Esophagus muscularis mucosa (tissue), 4 donors: Measurements from ENCODE around the gene GMPR2. TPM values are rescaled to one million over a fixed set of nuclear protein-coding genes. Genes with fewer than 3 reads are reported as not detected.

Source experiments
- DNase-seq: peaks from one replicate; pipeline ENCODE4 v3.0.0-alpha.2; 2017; ENCODE audit errors: extremely low spot score
- H3K27ac ChIP-seq, 4 donors: fragments of 200-600 bp; sonication (generic); replicated peaks in 1 of 4; 1 replicate in 3 of 4; 2 replicates in 1 of 4; pipeline ENCODE4 v1.5.1; 2016 to 2019; ENCODE audit warnings: mild to moderate bottlenecking in 1 of 4
- H3K27me3 ChIP-seq, 4 donors: fragments of 200-600 bp; sonication (generic); one replicate each; pipeline versions ENCODE4 v1.5.1 to v1.6.0; 2016 to 2019
- H3K36me3 ChIP-seq, 4 donors: fragments of 200-600 bp; sonication (generic); one replicate each; pipeline ENCODE4 v1.5.1; 2016 to 2019
- H3K4me1 ChIP-seq, 4 donors: fragments of 200-600 bp; sonication (generic); one replicate each; pipeline ENCODE4 v1.5.1; 2016 to 2019
- H3K4me3 ChIP-seq, 4 donors: fragments of 200-600 bp; sonication (generic); 1 replicate in 2 of 4; 2 replicates in 2 of 4; pipeline ENCODE4 v1.5.1; 2016 to 2019; ENCODE audit warnings: mild to moderate bottlenecking in 4 of 4, moderate library complexity in 1 of 4
- H3K9me3 ChIP-seq, 4 donors: fragments of 200-600 bp; sonication (generic); 1 replicate in 3 of 4; 2 replicates in 1 of 4; pipeline ENCODE4 v1.5.1; 2016 to 2019
- CTCF ChIP-seq, 3 experiments: fragments of 200-600 bp in 2 of 3; fragments of 450-650 bp in 1 of 3; sonication (generic) in 2 of 3; IDR thresholded peaks; one replicate each; pipeline ENCODE4 v1.5.1; 2017 to 2019; ENCODE audit warnings: antibody characterized with exemption in 3 of 3, mild to moderate bottlenecking in 2 of 3, moderate library complexity in 1 of 3
- EP300 ChIP-seq: sonication (generic); formaldehyde crosslinking; IDR thresholded peaks from one replicate; pipeline ENCODE4 v1.6.1; 2017; ENCODE audit warnings: antibody characterized with exemption
- POLR2A ChIP-seq: fragments of 450-650 bp; IDR thresholded peaks from one replicate; pipeline ENCODE4 v1.6.1; 2017; ENCODE audit warnings: antibody characterized with exemption, moderate library complexity, mild to moderate bottlenecking, low read depth
- POLR2AphosphoS5 ChIP-seq, 2 donors: sonication (generic); formaldehyde crosslinking; IDR thresholded peaks; one replicate each; pipeline ENCODE4 v1.6.1; 2017; ENCODE audit warnings: antibody characterized with exemption in 2 of 2
- WGBS: methylation state at CpG from one replicate; pipeline ENCODE4 v1.1.5; 2018; 5-methylcytosine and 5-hydroxymethylcytosine counted together
- intact Hi-C: fragments of 100-400 bp; cut with DNase I; formaldehyde crosslinking; loops from one replicate; pipeline ENCODE4 v1.15.1; 2023
- total RNA-seq, 4 donors: library from RNA; depleted of rRNA; stranded (reverse); fragments of >200 nt; gene quantifications; one replicate each; pipeline versions ENCODE4 v1.1.0 to v1.2.1, GENCODE V29; 2016

Gene GMPR2
- total RNA-seq, 4 donors from 2014 or later: 43.1 to 53.4 (median 50.5) TPM

GRCh38 chr14:24231263-24232120, 1.2 kb upstream of the GMPR2 start:
- DNase-seq: no peak
- intact Hi-C loops: no loop called here
- Histone ChIP-seq H3K9me3 (no peaks in the 10 kb centered on the region), H3K27ac (peak overlapping the region; percentile 86 to 94 (median 92)), H3K27me3 (no peaks in the 10 kb centered on the region), H3K36me3 (peaks cover 10 to 40% (median 24%) of the 10 kb centered on the region in 4 donors), H3K4me1 (peaks cover 30 to 49% (median 37%) of the 10 kb centered on the region in 4 donors), H3K4me3 (peak overlapping the region; percentile 89 to 97 (median 92))
- no peak for TF ChIP-seq POLR2AphosphoS5 (IDR thresholded peaks at IDR 0.05)
- no peak for TF ChIP-seq CTCF (IDR thresholded peaks at IDR 0.05)
- no peak for TF ChIP-seq POLR2A
- no peak for TF ChIP-seq EP300
- WGBS: 13% methylated on average over 20 of the region's 23 CpGs

DNA sequence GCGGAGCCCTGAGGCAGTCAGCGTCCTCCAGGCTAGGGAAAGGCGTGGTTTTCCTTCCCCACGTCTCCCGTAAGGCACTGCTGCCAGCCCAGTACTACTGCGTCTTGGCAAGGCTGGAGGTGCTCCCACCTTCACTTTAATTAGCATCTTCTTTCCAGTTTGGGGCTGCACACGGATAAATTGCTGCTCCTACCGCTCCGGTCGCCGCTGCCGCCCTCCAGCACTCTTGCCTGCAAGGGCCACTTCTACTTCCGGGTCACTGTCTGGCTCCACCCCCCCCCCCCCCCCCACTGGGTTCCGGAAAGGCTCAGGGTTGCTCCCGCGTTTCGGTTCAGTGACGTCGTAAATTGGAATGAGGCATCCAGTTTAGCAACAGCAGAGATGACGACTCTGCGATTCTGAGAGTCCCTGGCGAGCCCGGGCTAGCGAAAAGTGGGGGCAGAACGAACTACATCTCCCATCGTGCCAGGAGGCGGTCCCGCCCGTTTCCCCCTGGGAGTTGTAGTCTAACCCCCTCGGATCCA, 546 bp upstream of the GMPR2 start, which contains the start of gene NEDD8:
Gene NEDD8 (minus strand): TSS at position 247 of the 524 bp plus-strand sequence. CDS start 100 bp downstream, at position 147.
- DNase-seq: peak; percentile 99
- Histone ChIP-seq H3K27ac (peak within 1 kb of the TSS; percentile 86 to 94 (median 92)), H3K27me3 (no peaks in the 10 kb centered on the region), H3K9me3 (no peaks in the 10 kb centered on the region), H3K4me1 (peaks cover 30 to 45% (median 38%) of the 10 kb centered on the region in 4 donors), H3K4me3 (peak within 1 kb of the TSS; percentile 89 to 97 (median 92)), H3K36me3 (peaks cover 16 to 46% (median 29%) of the 10 kb centered on the region in 4 donors)
- intact Hi-C loops: no loop called here
- TF ChIP-seq POLR2AphosphoS5 (IDR thresholded peaks at IDR 0.05): peak; percentile 49 to 91
- no peak for TF ChIP-seq EP300
- TF ChIP-seq CTCF (IDR thresholded peaks at IDR 0.05): no peak
- peak; percentile 68 for TF ChIP-seq POLR2A
- WGBS: 0% methylated on average over 19 of the region's 30 CpGs

- no peak for TF ChIP-seq EP300
- Histone ChIP-seq H3K36me3 (peaks cover 28 to 46% (median 36%) of the 10 kb centered on the region in 4 donors), H3K27ac (peak overlapping the region; percentile 86 to 94 (median 92)), H3K4me3 (peak overlapping the region; percentile 89 to 97 (median 92)), H3K9me3 (no peaks in the 10 kb centered on the region), H3K4me1 (peaks cover 36 to 58% (median 44%) of the 10 kb centered on the region in 4 donors), H3K27me3 (no peaks in the 10 kb centered on the region)
- DNase-seq: no peak
- 84% methylated on average over 2 of the region's 2 CpGs for WGBS
- intact Hi-C loops: no loop called here
Observed at GRCh38 chr14:24233538-24233866, 773 bp downstream of the GMPR2 start.

GRCh38 chr14:24234095-24235005, 1.6 kb downstream of the GMPR2 start:
- H3K36me3 ChIP-seq: peaks cover 37 to 54% (median 44%) of the 10 kb centered on the region in 4 donors
- WGBS: 88% methylated on average over 3 of the region's 3 CpGs
- H3K9me3 ChIP-seq: no peaks in the 10 kb centered on the region
- DNase-seq: no peak
- peak overlapping the region in 3 of 4 donors; percentile 18 to 94 (median 86) for H3K27ac ChIP-seq
- no peak for TF ChIP-seq POLR2AphosphoS5 (IDR thresholded peaks at IDR 0.05)
- no peak for TF ChIP-seq CTCF (IDR thresholded peaks at IDR 0.05)
- no peak for TF ChIP-seq EP300
- no peak for TF ChIP-seq POLR2A
- no peak overlapping the region for H3K4me3 ChIP-seq
- H3K27me3 ChIP-seq: no peaks in the 10 kb centered on the region
- intact Hi-C loops: no loop called here
- peaks cover 44 to 67% (median 51%) of the 10 kb centered on the region in 4 donors for H3K4me1 ChIP-seq
